ENCODE results near the gene TFDP1.
"Not testable (repeated sequence)": the region's sequence is repeated elsewhere in the genome, so short reads cannot be mapped to it uniquely, and the experiment has no call there.

The TFDP1 gene

GRCh38 chr13:113551081-113552000 is 33.2 kb upstream of the TFDP1 start:
- no peak for DNase-seq

GRCh38 chr13:113552079-113552478 is 32.5 kb upstream of the TFDP1 start:
- DNase-seq: no peak

- no peak for DNase-seq
Measured at GRCh38 chr13:113552786-113553434, 31.6 kb upstream of the TFDP1 start.

GRCh38 chr13:113553511-113554332 is 30.8 kb upstream of the TFDP1 start:
- no peak for DNase-seq

- no peak for DNase-seq
Measured at GRCh38 chr13:113554333-113554700, 30.2 kb upstream of the TFDP1 start.

GRCh38 chr13:113555141-113555540 is 29.4 kb upstream of the TFDP1 start:
- no peak for DNase-seq

GRCh38 chr13:113557013-113557412 is 27.5 kb upstream of the TFDP1 start:
- no peak for DNase-seq

GRCh38 chr13:113558461-113558860 is 26.1 kb upstream of the TFDP1 start:
- DNase-seq: peak; percentile 12

- DNase-seq: no peak
Measured at GRCh38 chr13:113559061-113559460, 25.5 kb upstream of the TFDP1 start.

GRCh38 chr13:113559901-113560644 is 24.5 kb upstream of the TFDP1 start:
- DNase-seq: no peak

- DNase-seq: no peak
Measured at GRCh38 chr13:113560645-113561416, 23.7 kb upstream of the TFDP1 start.

- DNase-seq: no peak
Measured at GRCh38 chr13:113561417-113562084, 23.0 kb upstream of the TFDP1 start.

GRCh38 chr13:113562085-113562749 is 22.3 kb upstream of the TFDP1 start:
- DNase-seq: peak; percentile 78

- DNase-seq: no peak
Measured at GRCh38 chr13:113562844-113563243, 21.7 kb upstream of the TFDP1 start.

- DNase-seq: not testable (repeated sequence)
Measured at GRCh38 chr13:113563511-113563910, 21.0 kb upstream of the TFDP1 start.

- DNase-seq: no peak
Measured at GRCh38 chr13:113564331-113565023, 20.1 kb upstream of the TFDP1 start.

GRCh38 chr13:113565526-113566226 is 18.9 kb upstream of the TFDP1 start:
- no peak for DNase-seq

- no peak for DNase-seq
Measured at GRCh38 chr13:113566227-113566561, 18.4 kb upstream of the TFDP1 start.

GRCh38 chr13:113567681-113568080 is 16.9 kb upstream of the TFDP1 start:
- DNase-seq: no peak

Data from fibroblast of skin of back (primary cell).